ENCODE results near the gene WDR19. TPM values are rescaled to one million over a fixed set of nuclear protein-coding genes. Genes with fewer than 3 reads are reported as not detected.

Gene WDR19
- 27.9 and 31.2 TPM in 2 replicates for total RNA-seq

DNA sequence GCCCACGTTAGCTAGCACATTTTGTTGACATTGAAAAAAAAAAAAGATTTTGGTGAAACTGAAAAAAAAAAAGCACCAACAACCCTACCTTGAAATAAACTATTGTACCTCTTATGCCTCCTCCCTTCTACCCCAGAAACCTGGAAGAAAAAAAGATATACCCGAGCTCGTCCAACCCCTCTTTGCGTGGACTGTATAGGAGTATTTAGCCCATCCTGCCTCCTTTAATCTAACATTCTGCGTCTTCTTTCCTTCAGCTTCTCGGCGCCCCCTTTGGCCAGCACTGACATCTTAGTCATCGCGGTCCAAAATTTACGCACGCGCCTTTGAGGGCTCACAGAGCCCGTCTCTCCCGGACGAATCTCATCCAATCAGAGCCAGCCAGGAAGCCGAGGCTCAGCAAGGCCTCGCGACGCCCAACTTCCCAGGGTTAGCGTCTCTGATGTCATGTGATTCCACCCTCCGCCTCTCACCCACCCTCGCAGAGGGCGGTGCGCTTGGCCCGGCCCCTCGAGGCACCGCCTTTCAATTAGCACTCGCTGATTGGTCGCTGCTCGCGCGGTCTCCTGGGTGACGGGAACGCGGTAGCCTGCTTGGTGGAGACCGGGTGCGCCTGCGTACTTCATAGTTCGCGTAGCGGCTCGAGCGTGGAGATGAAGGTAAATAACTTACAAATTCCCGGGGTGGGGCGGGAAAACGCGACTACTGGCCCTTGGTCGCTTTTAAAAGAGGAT lies at the start of gene WDR19:
TSS of gene WDR19 (plus strand) at position 625 of the 734 bp plus-strand sequence. CDS start at position 654, 29 bp downstream.

Other genes with a start within 250 kb of the WDR19 start
- gene TMEM156, start 150.1 kb upstream of the WDR19 start, total RNA-seq: 0.18 and 0.57 TPM in 2 replicates
- gene KLHL5, start 120.3 kb upstream of the WDR19 start, total RNA-seq: 230 and 296 TPM in 2 replicates
- gene RFC1, start 183.8 kb downstream of the WDR19 start, total RNA-seq: 43.5 and 49.5 TPM in 2 replicates
- not detected in 2 replicates for gene KLB, start 224.4 kb downstream of the WDR19 start, total RNA-seq

Measured in smooth muscle cell of bladder (primary cell).